OCI-LY7 (cell line): Measurements from ENCODE around the gene GLRX3.

Experiments
- EZH2phosphoT487 ChIP-seq: fragments of 200-600 bp; sonication (generic); IDR thresholded peaks from 2 replicates; pipeline ENCODE4 v1.6.1; 2018; ENCODE audit warnings: low read depth, borderline replicate concordance, mild to moderate bottlenecking, mixed run types, antibody characterized with exemption, low read length, moderate library complexity, mixed read lengths
- TF ChIP-seq, protein P1 (sequence below): fragments of 200-600 bp; sonication (generic); conservative IDR thresholded peaks from 2 replicates; pipeline ENCODE4 v1.5.1; 2014; ENCODE audit warnings: mild to moderate bottlenecking, antibody characterized with exemption, low read length, moderate library complexity, mixed read lengths

DNA sequence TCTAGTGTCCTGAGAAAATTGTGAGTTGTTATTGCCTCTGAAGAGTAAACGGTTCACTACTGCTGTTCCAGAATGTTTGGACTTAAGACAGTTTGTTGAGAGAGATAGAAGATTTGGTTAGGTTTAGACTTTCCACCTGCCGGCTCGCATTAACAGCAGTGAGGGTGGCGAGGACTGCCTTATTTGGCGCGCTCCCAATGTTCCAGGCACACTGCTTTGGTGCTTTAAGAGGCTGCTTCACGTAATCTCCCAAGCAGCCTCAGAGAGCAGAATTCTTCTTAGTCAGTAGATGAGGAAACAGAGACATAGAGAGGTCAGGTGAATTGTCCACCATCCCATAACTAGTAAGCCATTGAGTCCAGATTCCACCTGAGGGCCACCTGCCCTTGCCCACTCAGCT lies 41.1 kb downstream of the GLRX3 start:
- TF ChIP-seq, protein P1, sequence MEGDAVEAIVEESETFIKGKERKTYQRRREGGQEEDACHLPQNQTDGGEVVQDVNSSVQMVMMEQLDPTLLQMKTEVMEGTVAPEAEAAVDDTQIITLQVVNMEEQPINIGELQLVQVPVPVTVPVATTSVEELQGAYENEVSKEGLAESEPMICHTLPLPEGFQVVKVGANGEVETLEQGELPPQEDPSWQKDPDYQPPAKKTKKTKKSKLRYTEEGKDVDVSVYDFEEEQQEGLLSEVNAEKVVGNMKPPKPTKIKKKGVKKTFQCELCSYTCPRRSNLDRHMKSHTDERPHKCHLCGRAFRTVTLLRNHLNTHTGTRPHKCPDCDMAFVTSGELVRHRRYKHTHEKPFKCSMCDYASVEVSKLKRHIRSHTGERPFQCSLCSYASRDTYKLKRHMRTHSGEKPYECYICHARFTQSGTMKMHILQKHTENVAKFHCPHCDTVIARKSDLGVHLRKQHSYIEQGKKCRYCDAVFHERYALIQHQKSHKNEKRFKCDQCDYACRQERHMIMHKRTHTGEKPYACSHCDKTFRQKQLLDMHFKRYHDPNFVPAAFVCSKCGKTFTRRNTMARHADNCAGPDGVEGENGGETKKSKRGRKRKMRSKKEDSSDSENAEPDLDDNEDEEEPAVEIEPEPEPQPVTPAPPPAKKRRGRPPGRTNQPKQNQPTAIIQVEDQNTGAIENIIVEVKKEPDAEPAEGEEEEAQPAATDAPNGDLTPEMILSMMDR: no peak
- no peak for TF ChIP-seq EZH2phosphoT487
